ENCODE data around the gene EXOC3L2. TPM values are rescaled to one million over a fixed set of nuclear protein-coding genes. Genes with fewer than 3 reads are reported as not detected.
A peak's percentile ranks its signal among the peaks of the same experiment; 100 is the strongest.

EXOC3L2 gene
- total and polyA plus RNA-seq, 2 donors (not counting 3 experiments of a cell fraction or from before 2014, with no cell fraction given), result 0.66 to 1.8 TPM

GRCh38 chr19:45245826-45246225, 619 bp upstream of the EXOC3L2 start:
- Histone ChIP-seq H2AFZ (ENCODE audit: low read depth, low read length) (peak overlapping the region; percentile 9), H3K36me3 (ENCODE audit: control insufficient read depth in 2 of 2, extremely low read depth in 1 of 2, insufficient read depth in 2 of 2, low read length in 2 of 2) (no peaks in the 10 kb centered on the region), H3K9me3 (replicated peaks; ENCODE audit: control insufficient read depth, insufficient read depth, low read length) (no peaks in the 10 kb centered on the region), H3K9ac (replicated peaks; ENCODE audit: extremely low read depth, insufficient read depth, low read length) (no peak overlapping the region), H3K4me2 (ENCODE audit: insufficient read depth, low read length) (no peak overlapping the region), H3K9me1 (replicated peaks; ENCODE audit: control insufficient read depth, extremely low read depth, insufficient read depth, low read length) (no peaks in the 10 kb centered on the region), H3K27me3 (ENCODE audit: control insufficient read depth in 2 of 2, insufficient read depth in 2 of 2, low read length in 2 of 2) (no peaks in the 10 kb centered on the region), H3K27ac (ENCODE audit: insufficient read depth, low read depth, low read length) (no peak overlapping the region), H3K4me1 (ENCODE audit: control insufficient read depth, extremely low read depth, insufficient read depth, low read length) (peaks cover 35% of the 10 kb centered on the region), H3K79me2 (ENCODE audit: control insufficient read depth, insufficient read depth, low read length) (no peaks in the 10 kb centered on the region), H3K4me3 (replicated peaks in 1 of 3; ENCODE audit: insufficient read depth in 1 of 3, low read depth in 1 of 3, low read length in 3 of 3) (no peak overlapping the region), H4K20me1 (replicated peaks; ENCODE audit: control insufficient read depth, extremely low read depth, insufficient read depth, low read length) (no peaks in the 10 kb centered on the region)
- ChIA-PET POLR2A (no interaction called here), CTCF (interaction anchor here (0.9 to 5.0 kb wide), 4 partner anchors 13 to 81 kb away, joined by 3 to 102 read pairs (median 4); no protein-coding TSS in a partner anchor)
- BruUV-seq (replicated peaks), result no TSS peak
- dilution Hi-C loops (cut with MboI; ENCODE audit: extremely low pct_ligation_motif_present, low sequenced_read_pairs) (no loop called here), intact Hi-C loops (cut with micrococcal nuclease) (loop anchor here (5.0 kb wide), 1 partner anchor 154 kb away; the partner anchor contains the start of gene PPP1R37)
- DNase-seq (ENCODE audit: low read depth, low spot score) (no peak), FAIRE-seq (peak; percentile 33)
- TF ChIP-seq CTCF (IDR thresholded peaks at IDR 0.05; ENCODE audit: extremely low read depth in 1 of 2, insufficient read depth in 1 of 2, low read depth in 1 of 2, low read length in 2 of 2), result no peak
- TF ChIP-seq MAX (IDR thresholded peaks at IDR 0.05; ENCODE audit: insufficient read depth, insufficient read length), result no peak
- TF ChIP-seq POLR2AphosphoS5 (IDR thresholded peaks at IDR 0.05; ENCODE audit: insufficient read depth, low read depth, low read length), result no peak
- no peak for TF ChIP-seq GATA2 (IDR thresholded peaks at IDR 0.05; ENCODE audit: insufficient read depth, insufficient read length, low read depth, low read length)
- no peak for TF ChIP-seq JUN (IDR thresholded peaks at IDR 0.05; ENCODE audit: borderline replicate concordance, insufficient read depth, insufficient read length, low read depth)
- no peak for TF ChIP-seq EZH2 (IDR thresholded peaks at IDR 0.05; ENCODE audit: borderline replicate concordance, low read depth, low read length, severe bottlenecking)
- TF ChIP-seq POLR2A (IDR thresholded peaks at IDR 0.05; ENCODE audit: low read depth, low read length), result no peak
- TF ChIP-seq FOS (IDR thresholded peaks at IDR 0.05; ENCODE audit: borderline replicate concordance, insufficient read depth, low read length), result no peak
- no peak for TF ChIP-seq MYC (IDR thresholded peaks at IDR 0.05; ENCODE audit: low read depth, low read length)
